Fibroblast of skin of right biceps (primary cell): ENCODE measurements around the gene IFT57.

Source experiments
- DNase-seq: peaks from one replicate; pipeline ENCODE4 v3.0.0-alpha.2; 2013

IFT57 gene

DNA sequence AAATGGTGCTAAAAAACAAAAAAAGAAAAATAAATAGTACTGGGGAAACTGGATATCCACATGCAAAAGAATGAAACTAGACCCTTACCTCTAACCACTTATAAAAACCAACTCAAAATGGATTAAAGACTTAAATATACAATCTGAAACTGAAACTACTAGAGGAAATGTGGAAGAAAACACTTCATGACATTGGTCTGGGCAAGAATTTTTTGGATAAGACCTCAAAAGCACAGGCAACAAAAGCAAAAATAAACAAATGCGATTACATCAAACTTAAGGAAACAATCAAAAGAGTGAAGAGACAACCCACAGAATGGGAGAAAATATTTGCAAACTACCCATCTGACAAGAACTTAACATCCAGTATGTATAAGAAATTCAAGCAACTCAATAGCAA, 6.4 kb downstream of the IFT57 start:
- DNase-seq: no peak

DNA sequence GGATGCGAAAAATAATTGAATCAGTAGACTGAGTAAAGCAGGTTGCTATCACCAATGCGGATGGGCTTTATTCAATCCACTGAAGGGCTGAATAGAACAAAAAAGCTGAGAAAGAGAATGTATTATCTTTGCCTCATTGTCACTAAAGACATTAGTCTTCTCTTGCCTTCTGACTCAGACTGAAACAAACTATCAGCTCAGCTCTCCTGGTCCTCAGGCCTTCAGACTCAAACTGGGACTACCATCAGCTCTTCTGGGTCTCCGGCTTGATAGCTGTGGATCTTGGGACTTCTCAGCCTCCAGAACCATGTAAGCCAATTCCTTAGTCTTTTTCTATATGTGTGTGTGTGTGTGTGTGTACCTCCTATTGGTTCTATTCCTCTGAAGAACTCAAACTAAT, 12.6 kb downstream of the IFT57 start:
- DNase-seq: no peak

DNA sequence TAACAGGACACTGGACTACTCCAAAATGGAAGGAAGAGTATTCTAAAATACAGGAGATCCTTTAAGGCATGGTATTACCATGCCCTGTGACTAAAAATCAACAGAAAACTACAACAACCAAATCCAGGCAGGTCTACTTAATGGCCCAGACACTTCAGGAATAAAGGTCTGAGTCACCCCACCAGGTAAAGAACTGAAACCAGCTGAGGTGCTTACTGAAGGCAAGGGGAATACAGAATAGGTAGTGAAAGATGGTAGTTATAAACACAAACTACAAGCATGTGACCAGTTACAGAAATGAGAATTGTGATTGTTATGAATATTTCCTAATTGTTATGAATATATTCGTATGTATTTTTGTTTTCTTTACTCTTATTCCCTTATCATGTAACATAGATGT, 13.4 kb downstream of the IFT57 start:
- DNase-seq: no peak

DNA sequence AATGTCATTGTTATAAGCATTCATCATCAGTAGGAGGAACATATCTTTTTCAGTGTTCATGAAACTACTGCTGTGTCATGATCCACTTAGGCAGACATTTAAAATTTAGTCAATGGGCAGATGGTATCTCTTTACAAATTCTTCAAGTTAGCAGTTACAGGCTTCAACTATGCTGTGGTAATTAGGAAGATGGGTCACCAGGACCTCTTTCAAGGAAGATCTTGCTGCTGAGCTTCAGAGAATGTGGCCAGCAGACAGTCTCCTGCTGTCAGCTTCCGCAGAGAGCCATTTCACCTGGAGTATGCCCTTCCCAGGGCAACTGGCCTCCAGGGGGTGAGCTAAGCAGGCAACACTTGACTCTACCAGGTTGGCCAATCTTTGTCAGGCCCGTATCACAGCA, 19.4 kb downstream of the IFT57 start:
- DNase-seq: peak; percentile 46

DNA sequence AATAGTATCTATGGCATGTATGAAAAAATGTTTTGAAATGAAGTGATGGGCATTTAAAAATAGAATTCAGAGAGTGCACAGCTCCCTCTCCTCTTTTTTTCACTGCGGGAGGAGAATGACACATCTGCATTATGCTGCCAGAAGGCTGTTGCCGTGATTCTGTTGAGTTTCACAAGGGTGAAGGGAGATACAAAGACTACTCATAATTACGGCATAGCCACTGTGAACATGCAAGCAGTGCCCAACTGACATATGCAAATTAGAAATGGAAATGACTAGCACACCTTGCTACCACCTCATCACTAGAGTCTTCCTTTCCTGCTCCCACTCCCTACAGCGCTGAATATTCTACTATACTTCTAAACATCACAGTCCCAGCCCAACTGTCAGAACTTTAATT, 20.1 kb downstream of the IFT57 start:
- DNase-seq: peak; percentile 61

DNA sequence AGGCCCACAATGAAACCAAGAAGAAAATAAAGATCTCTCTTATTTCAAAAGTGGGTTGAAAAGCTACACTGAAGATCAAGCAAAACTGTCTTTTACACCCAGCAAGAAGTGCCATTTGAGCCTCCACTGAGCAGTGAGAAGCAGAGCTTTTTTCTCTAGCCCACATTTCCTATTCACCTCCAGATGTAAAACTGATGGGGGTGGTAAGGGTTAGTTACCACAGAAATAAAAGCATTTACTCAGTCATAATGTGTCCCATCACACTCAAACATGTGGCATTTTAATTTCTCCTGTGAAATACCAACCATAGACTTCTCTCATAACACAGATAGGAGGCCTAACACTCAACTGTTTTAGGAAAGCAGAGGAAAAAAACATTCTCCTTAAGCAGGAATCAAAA, 21.0 kb downstream of the IFT57 start:
- DNase-seq: no peak

DNA sequence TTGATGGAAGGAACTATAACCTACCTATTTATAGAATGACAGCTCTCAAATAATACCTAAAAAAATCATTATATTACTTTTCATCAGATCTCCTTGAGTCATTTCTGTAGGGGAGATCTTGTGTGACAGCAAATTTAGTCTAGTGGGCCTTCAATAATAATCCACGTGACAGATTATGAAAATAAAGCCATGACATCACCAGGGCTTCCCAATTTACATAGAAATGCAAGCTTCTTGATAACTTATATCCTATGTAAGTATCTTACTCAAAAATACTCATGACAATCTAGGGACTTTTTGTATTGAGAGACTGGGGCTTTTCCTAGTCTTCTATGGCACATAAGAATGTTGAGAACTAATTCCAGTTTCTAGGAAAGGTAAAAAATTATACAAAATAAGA, 21.6 kb downstream of the IFT57 start:
- no peak for DNase-seq

DNA sequence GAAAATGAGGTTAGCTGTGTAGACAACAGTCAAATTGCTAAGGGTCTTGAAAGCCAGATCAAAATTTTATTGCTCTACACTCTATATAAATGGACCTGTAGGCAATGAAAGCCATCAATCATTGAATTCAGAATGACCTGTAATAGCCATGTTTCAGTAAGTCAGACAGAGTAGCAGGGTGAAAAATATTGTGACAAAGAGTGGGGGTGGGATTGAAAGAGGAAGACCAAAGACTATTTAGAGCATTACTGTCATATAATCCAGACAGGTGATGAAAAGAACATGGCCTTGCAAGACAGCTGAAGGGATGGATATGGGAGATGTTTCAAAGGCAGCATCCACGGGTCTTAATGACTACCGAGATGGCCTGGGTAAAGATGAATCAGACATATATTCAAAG, 22.2 kb downstream of the IFT57 start:
- DNase-seq: no peak

DNA sequence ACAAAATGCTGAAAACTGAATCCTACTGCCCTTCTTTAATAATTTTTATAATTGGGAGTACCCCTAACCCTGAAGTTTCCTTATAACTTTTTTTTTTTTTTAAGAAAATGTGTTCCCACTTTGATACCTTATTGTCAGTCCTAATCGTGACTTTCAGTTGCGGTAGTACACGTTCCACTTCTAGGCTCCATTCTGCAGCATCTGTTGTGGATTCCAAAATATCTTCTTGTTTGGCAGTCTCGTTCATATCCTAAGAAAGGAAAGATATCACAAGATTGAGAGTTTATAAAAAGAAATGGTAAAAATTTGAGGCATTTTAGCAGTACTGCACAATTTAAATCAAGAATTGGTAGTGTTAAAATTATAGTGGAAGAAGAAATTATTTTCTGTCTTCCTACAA, 30.8 kb downstream of the IFT57 start:
- DNase-seq: no peak

DNA sequence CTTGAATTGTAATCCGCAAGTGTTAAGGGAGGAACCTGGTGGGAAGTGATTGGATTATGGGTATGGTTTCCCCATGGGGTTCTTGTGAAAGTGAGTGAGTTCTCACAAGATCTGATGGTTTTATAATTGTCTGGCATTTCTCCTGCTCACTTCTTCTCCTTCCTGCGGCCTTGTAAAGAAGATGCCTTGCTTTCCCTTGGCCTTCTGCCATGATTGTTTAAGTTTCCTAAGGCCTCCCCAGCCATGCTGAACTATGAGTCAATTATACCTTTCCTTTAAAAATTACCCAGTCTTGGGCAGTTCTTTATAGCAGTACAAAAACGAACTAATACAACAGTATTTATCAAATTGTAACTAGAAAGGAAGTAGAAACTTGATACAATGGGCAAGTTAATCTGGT, 31.9 kb downstream of the IFT57 start:
- no peak for DNase-seq

DNA sequence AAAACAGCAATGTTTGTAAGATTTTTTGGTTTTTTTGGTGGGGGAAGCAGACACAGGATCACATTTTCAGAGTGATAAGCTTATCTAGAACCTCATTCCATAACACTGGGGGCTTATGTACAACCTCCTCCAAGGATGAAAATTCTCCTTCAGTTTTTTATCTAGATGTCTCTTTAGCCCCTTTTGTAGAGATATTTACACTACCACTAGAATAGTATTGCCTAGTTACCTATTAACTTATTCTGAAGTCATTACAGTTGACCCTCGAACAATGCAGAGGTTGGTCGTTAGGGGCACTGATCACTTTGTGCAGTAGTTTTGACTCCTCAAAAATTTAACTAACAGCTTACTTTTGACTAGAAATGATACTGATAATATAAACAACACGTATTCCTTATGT, 32.8 kb downstream of the IFT57 start:
- DNase-seq: no peak

DNA sequence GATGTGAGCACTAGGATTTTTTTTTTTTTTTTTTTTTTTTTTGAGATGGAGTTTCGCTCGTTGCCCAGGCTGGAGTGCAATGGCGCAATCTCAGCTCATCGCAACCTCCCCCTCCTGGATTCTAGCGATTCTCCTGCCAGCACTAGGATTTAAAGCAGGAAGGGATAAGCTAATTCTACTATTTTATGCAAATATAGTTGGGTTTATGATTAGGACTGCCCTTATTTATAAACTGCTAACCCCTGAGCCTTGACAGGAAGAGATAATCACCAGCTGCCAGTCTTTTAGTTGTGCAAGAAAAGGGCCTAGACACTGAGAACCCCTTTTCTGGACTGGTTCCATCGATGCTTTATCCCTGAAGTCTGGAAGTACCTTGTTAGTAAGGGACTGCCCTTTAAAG, 36.7 kb downstream of the IFT57 start:
- no peak for DNase-seq

DNA sequence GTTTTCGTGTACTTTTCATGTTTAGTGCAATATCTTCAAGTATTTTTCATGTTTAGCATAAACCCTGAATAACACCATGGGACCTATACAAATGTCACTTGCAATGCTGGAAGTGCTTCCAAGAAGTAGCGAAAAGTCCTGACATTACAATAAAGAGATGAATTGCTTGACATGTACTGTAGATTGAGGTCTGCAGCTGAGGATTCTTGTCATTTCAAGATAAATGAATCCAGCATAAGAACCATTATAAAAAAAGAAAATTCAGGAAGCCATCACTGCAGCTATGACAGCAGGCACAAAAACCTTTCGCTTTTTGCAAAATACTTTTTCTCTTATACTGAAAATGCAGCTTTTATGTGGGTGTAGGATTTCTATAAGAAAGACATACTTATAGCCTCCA, 37.4 kb downstream of the IFT57 start:
- no peak for DNase-seq

DNA sequence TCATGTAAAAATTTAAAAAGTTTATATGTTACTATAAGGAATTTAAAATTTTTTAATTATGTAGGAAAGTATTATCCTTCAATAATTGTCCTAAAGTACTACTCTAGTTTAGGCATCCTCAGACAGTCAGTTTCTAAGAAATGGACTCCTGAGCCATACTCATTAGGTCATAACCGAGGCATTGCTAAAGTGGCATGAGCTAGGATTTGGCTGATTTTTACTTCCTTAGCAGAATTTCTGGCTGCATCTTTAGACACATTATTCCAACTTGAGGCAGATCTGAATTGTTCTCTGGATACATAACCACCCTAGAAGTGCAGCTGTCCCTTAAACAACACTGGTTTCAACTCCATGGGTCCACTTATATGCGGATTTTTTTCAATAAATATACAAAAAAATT, 38.3 kb downstream of the IFT57 start:
- DNase-seq: no peak

DNA sequence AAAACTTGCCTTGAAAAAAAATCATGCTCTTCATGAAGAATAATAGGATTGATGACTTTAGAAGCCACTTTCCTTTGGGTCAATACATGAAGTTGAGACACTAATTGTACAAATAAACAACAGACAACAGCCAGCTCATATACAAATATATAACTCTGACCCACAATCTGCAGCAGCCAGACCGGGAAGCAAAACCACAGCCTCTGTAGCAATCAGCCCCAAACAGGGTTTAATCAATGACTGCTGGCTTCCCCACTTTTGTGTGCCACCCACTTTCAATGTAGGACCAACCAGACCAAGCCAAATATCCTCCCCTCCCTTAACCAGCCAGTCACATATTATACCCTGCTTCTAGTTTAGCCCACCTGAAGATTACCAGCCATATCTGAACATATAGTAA, 39.0 kb downstream of the IFT57 start:
- DNase-seq: no peak

DNA sequence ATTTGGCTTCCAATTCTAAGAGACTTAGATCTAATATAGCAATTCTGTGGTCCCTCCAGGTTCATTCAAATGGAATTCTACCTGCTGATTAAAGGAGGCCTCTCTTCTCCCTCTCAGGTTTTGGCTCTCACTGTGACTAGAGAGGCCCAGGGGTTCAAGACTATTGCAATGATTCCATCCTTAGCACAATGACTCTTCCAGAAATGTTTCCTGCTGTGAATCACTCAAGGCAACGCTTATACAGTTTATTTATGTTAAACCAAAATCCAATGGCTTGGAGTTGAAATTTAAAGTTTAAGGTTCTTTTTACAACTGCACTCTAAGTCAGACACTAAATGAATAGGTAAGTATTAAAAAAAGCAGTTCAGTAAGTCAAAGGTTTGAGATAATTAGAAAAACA, 39.9 kb downstream of the IFT57 start:
- peak; percentile 32 for DNase-seq

DNA sequence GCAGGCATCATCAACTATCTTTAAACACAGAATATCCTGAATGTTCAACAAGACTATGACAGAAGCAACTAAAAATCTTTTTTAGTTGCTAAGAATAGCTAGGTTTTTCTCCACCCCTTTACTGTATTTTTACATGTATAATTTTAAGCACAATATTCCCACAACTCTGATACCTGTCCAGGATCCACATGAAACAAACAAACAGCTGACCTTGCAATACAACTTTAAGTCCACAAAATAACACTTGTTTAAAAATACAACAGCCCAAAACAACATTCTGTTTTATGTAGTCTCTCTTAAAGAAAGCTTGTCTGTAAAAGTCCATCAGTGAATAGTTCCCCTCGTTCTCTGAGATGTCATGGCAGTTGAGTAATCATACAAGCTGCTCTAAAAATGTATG, 41.1 kb downstream of the IFT57 start:
- no peak for DNase-seq

DNA sequence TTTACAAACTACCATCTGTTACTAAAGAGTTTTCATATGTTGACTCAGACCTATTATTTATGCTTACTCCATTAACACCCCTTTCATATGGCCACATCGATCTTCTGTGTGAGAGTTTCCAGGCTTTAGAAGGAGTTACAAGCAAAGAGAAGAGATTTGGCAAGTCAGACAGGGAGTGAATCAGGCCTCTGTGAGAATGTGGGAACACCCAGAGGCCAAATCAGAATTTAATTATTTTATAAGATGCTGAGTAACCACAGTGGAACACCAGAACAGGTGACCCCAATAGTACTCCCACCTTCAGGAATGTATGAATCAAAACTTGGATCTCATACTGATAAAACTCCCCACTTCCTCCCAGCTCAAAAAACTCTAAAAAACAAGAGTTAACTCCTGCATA, 42.0 kb downstream of the IFT57 start:
- peak; percentile 77 for DNase-seq

DNA sequence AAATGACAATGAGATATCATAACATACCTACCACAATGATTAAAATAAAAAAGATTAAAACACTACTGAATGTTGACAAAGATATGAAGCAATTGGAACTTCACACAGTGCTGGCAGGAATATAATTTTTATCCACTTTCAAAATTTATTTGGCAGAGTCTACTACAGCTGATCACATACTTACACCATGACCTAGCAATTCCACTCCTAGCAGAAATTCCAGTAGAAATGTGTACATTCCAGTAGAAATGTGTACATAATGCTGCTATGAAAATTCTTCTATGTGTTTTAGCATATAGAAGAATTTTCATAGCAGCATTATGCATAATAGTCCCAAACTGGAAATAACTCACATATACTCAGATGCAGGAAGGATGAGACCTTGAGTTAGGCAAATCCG, 43.5 kb downstream of the IFT57 start:
- DNase-seq: peak; percentile 80

DNA sequence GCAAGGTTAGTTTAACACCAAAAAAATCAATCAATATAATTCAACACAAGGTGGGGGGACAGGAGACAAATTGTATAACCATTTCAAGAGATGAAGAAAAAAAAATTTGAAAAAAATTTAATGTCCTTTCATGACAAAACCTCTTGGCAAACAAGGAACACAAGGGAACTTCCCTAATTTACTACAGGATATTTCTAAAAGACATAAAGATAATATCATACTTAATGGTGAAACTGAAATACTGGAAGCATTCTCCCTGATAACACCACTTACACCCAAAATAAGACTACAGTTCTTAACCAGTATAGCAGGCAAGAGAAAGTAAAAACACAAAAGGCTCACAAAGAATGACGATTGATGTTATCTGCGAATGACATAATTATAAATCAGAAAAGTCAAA, 44.7 kb downstream of the IFT57 start:
- no peak for DNase-seq

DNA sequence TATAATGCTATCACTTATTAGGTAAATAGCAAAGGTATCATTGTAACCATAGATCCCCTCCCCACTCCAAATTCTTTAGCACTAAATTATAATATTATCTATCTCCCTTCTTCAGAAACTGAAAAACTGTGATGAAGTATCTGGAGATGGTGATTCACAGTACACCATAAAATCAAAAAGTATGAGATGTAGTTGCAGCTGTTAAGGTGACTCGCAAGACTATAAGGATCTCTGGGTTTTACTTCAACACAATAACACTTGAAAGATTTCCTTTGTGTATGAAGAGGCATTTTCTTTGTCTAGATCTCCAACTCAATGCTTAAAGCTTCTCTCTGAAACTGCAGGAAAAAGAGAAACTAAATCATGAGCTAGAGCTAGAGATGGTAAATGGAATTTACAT, 46.9 kb downstream of the IFT57 start:
- DNase-seq: peak; percentile 46

DNA sequence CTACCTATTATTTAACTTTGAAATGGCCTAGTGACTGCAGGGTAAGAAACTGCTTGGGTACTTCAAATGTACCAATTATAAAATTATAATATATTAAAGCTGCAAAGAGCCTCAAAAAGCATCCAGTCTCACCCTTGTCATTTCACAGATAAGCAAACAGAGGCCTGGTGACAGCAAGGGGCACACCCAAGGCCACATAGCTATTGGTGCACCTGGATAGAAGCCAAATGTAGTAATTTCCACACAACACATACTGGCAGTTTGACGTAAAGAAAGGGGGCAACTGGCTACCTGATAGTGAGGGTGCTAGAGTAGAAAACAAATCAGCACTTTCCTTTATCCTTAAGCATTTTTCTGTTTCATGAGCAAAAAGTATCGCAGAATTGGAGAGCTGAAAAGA, 51.1 kb downstream of the IFT57 start:
- DNase-seq: no peak

DNA sequence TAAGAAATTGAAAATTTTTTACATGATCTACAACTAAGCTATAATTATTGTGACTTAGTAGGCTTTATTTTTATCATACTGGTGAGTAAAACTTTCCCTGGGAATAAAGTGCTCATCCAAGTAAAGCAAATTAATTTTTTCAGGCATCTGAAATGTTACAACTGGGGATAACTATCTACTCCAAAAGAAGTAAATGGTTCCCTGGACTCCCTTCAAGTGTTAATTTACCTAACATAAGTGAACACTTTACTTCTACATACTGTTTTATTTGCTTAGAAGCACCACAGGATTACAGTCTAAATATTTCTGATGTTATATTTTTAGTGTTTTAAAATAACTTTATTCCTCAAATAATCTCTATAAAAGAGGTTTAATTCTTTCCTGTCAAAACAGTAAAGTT, 57.8 kb downstream of the IFT57 start:
- DNase-seq: no peak

DNA sequence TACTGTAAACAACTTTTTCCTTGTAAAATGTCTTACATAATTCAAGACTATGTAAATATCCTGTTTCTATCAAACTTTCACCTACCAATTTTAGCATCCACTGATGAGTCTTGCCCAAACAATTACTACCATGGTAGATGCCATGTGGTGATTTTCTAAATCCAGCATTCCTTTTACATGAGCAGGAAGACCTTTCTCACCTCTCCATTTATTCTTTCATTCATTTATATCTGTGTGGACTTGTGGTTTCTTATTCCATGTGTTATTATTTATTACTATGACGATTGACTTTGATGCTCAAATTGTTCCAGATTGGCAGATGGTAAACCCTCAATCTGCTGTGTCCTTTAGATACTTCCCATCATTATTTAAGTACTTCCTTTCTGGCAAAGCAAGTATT, 62.4 kb downstream of the IFT57 start:
- peak; percentile 61 for DNase-seq

DNA sequence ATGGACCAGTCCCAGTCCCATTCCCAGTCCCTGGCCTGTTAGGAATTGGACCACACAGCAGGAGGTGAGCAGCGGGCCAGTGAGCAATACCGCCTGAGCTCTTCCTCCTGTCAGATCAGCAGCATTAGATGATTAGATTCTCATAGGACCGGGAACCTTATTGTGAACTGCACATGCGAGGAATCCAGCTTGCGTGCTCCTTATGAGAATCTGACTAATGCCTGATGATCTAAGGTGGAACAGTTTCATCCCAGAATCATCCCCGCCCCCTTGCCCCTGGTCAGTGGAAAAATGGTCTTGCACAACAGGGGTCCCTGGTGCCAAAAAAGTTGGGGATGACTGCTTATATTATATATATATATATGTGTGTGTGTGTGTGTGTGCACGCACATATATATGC, 63.1 kb downstream of the IFT57 start:
- DNase-seq: peak; percentile 58

DNA sequence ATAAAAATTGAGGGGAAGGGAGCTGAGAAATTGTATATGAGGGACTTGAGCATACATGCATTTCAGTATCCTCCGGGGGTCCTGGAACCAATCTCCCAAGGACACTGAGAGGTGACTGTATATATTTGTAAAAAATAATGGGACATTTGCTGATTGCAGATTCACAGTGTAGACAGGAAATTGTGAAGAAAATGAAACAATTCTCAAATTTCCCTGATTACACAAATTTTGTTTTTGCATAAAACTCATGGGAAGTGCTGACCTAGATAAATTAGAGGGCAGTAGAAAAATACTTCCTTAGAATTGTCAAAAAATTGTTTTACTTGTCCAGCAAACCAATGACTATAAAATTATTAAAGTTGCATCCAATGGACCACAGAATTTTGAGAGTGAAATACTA, 64.0 kb downstream of the IFT57 start:
- DNase-seq: no peak
